ENCODE results near the gene PTMA. TPM values are rescaled to one million over a fixed set of nuclear protein-coding genes. Genes with fewer than 3 reads are reported as not detected.

Gene PTMA
- polyA plus RNA-seq, 1 donor from 2014 or later, result 2,091 TPM

GRCh38 chr2:231688719-231689118 lies 19.6 kb upstream of the PTMA start:
- H2AFZ ChIP-seq (ENCODE audit: low read depth, low read length), result no peak overlapping the region
- H3K79me2 ChIP-seq (replicated peaks; ENCODE audit: insufficient read depth, low read length), result no peaks in the 10 kb centered on the region
- no peak overlapping the region for H3K9ac ChIP-seq (ENCODE audit: low read length)
- H3K4me3 ChIP-seq (ENCODE audit: low read length), result no peak overlapping the region
- H3K9me2 ChIP-seq (ENCODE audit: insufficient read depth, low read length), result no peaks in the 10 kb centered on the region
- H3K27me3 ChIP-seq (ENCODE audit: insufficient read depth, low read depth, low read length), result no peaks in the 10 kb centered on the region
- H3K27ac ChIP-seq (ENCODE audit: low read length), result no peak overlapping the region
- no peak overlapping the region for H3K4me2 ChIP-seq (ENCODE audit: low read length)
- no peaks in the 10 kb centered on the region for H4K20me1 ChIP-seq (ENCODE audit: insufficient read depth)
- H3F3A ChIP-seq (ENCODE audit: insufficient read depth, low read length, poor library complexity, severe bottlenecking), result no peaks in the 10 kb centered on the region
- no peaks in the 10 kb centered on the region for H3K9me3 ChIP-seq (ENCODE audit: low read length)
- TF ChIP-seq CTCF (IDR thresholded peaks at IDR 0.05; ENCODE audit: poor library complexity, severe bottlenecking) (no peak), RAD21 (conservative IDR thresholded peaks at IDR 0.05) (no peak), POLR2AphosphoS5 (IDR thresholded peaks at IDR 0.05) (no peak), MXI1 (conservative IDR thresholded peaks at IDR 0.05; ENCODE audit: poor library complexity, severe bottlenecking) (no peak), TAF1 (IDR thresholded peaks at IDR 0.05; ENCODE audit: low read depth) (no peak), EZH2 (IDR thresholded peaks at IDR 0.05; ENCODE audit: borderline replicate concordance, insufficient read depth, low read length, poor library complexity, severe bottlenecking) (no peak)
- TF ChIP-seq, protein P1, sequence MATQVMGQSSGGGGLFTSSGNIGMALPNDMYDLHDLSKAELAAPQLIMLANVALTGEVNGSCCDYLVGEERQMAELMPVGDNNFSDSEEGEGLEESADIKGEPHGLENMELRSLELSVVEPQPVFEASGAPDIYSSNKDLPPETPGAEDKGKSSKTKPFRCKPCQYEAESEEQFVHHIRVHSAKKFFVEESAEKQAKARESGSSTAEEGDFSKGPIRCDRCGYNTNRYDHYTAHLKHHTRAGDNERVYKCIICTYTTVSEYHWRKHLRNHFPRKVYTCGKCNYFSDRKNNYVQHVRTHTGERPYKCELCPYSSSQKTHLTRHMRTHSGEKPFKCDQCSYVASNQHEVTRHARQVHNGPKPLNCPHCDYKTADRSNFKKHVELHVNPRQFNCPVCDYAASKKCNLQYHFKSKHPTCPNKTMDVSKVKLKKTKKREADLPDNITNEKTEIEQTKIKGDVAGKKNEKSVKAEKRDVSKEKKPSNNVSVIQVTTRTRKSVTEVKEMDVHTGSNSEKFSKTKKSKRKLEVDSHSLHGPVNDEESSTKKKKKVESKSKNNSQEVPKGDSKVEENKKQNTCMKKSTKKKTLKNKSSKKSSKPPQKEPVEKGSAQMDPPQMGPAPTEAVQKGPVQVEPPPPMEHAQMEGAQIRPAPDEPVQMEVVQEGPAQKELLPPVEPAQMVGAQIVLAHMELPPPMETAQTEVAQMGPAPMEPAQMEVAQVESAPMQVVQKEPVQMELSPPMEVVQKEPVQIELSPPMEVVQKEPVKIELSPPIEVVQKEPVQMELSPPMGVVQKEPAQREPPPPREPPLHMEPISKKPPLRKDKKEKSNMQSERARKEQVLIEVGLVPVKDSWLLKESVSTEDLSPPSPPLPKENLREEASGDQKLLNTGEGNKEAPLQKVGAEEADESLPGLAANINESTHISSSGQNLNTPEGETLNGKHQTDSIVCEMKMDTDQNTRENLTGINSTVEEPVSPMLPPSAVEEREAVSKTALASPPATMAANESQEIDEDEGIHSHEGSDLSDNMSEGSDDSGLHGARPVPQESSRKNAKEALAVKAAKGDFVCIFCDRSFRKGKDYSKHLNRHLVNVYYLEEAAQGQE (IDR thresholded peaks at IDR 0.05; ENCODE audit: borderline replicate concordance), result no peak
- no peaks in the 10 kb centered on the region for H3K36me3 ChIP-seq (ENCODE audit: insufficient read depth, low read length)

GRCh38 chr2:231689124-231689893 lies 19.0 kb upstream of the PTMA start:
- H3K9ac ChIP-seq (ENCODE audit: low read length), result no peak overlapping the region
- no peaks in the 10 kb centered on the region for H4K20me1 ChIP-seq (ENCODE audit: insufficient read depth)
- TF ChIP-seq EP300 (conservative IDR thresholded peaks at IDR 0.05; ENCODE audit: poor library complexity, severe bottlenecking) (no peak), POLR2AphosphoS5 (IDR thresholded peaks at IDR 0.05) (no peak), RAD21 (conservative IDR thresholded peaks at IDR 0.05) (no peak), SMC3 (conservative IDR thresholded peaks at IDR 0.05; ENCODE audit: poor library complexity) (no peak), TAF1 (IDR thresholded peaks at IDR 0.05; ENCODE audit: low read depth) (no peak), CTCF (IDR thresholded peaks at IDR 0.05; ENCODE audit: poor library complexity, severe bottlenecking) (no peak), EZH2 (IDR thresholded peaks at IDR 0.05; ENCODE audit: borderline replicate concordance, insufficient read depth, low read length, poor library complexity, severe bottlenecking) (no peak), MXI1 (conservative IDR thresholded peaks at IDR 0.05; ENCODE audit: poor library complexity, severe bottlenecking) (no peak)
- TF ChIP-seq, protein P1 (IDR thresholded peaks at IDR 0.05; ENCODE audit: borderline replicate concordance), result no peak
- no peaks in the 10 kb centered on the region for H3K36me3 ChIP-seq (ENCODE audit: insufficient read depth, low read length)
- H3K9me2 ChIP-seq (ENCODE audit: insufficient read depth, low read length), result no peaks in the 10 kb centered on the region
- no peaks in the 10 kb centered on the region for H3K9me3 ChIP-seq (ENCODE audit: low read length)
- H3K27ac ChIP-seq (ENCODE audit: low read length), result no peak overlapping the region
- H3K79me2 ChIP-seq (replicated peaks; ENCODE audit: insufficient read depth, low read length), result no peaks in the 10 kb centered on the region
- no peaks in the 10 kb centered on the region for H3K27me3 ChIP-seq (ENCODE audit: insufficient read depth, low read depth, low read length)
- no peak overlapping the region for H3K4me3 ChIP-seq (ENCODE audit: low read length)
- no peak overlapping the region for H3K4me2 ChIP-seq (ENCODE audit: low read length)
- no peaks in the 10 kb centered on the region for H3F3A ChIP-seq (ENCODE audit: insufficient read depth, low read length, poor library complexity, severe bottlenecking)
- H2AFZ ChIP-seq (ENCODE audit: low read depth, low read length), result no peak overlapping the region

Measured in neural cell (in vitro differentiated cells).